Peyer's patch (tissue), 4 donors: ENCODE measurements around the gene LRP5.

Experiments used
- CTCF ChIP-seq, 6 experiments: fragments of 450-650 bp in 4 of 6; fragments of 200-600 bp in 2 of 6; sonication (generic) in 1 of 6; IDR thresholded peaks; one replicate each; pipeline ENCODE4 v1.5.1; 2017 to 2019; ENCODE audit warnings: antibody characterized with exemption in 6 of 6, mild to moderate bottlenecking in 3 of 6, moderate library complexity in 1 of 6
- POLR2A ChIP-seq, 2 donors: fragments of 450-650 bp; IDR thresholded peaks; one replicate each; pipeline ENCODE4 v1.5.1; 2017; ENCODE audit warnings: antibody characterized with exemption in 2 of 2, mild to moderate bottlenecking in 2 of 2, moderate library complexity in 2 of 2

- TF ChIP-seq CTCF (IDR thresholded peaks at IDR 0.05) (no peak), POLR2A (IDR thresholded peaks at IDR 0.05) (no peak)
These were observed 129.3 kb downstream of the LRP5 start for GRCh38 chr11:68441466-68442230.
